HG03196 (cell line): ENCODE data around the gene PPP1R1B.
A peak's percentile ranks its signal among the peaks of the same experiment; 100 is the strongest.

ENCODE experiments used
- ATAC-seq: cut with Tn5 transposase; IDR thresholded peaks from one replicate; pipeline ENCODE4 v1.9.1; 2021; ENCODE audit not compliant: unreplicated experiment

PPP1R1B gene

DNA sequence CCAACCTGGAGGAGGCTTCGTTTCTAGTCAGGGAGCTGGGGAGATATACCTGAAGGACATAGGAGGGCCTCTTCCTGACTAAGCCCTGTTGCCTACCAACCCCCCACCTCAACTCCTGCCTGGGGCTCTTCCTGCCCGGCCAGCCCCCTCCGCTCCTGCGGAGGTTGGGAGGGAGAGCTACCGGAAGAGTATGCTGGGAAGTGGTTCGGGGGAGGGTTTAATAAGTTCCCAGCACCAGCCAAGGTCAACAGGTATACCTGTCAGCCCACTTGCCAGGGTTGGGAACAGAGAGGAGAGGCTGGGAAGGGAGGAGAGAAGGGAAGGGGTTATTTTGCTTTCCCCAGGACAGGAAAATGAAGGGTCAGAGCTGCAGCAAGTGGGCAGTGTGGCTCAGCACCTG is 4.7 kb downstream of the PPP1R1B start:
- ATAC-seq = no peak

- ATAC-seq = no peak
Observed at GRCh38 chr17:39632153-39632941, 5.6 kb downstream of the PPP1R1B start.

- ATAC-seq = no peak
Observed at GRCh38 chr17:39633570-39634183, 6.9 kb downstream of the PPP1R1B start.

DNA sequence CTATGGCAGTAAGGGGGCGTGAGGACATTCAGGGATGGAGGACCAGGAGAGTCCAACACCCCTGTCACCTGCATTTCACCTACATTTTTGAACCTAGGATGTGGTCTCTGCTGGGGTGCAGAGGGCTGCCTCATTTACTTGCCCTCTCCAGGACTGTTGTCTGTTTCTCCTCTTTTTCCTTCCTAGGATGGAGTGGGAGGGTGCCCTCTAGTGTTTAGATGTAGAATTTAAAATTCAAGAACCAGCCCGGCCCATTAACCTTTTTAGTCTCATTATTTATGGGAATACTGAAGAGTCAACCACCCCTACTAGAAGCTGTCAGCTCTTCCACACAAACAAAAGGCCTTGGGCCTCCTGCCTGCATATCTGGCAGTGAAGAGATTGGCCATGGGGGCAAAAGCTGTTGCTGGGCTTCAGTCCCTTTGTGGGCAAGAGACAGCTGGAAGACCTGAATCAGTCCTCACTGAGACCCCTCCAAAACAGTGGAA is 7.7 kb downstream of the PPP1R1B start:
- no peak for ATAC-seq

- ATAC-seq = no peak
Observed at GRCh38 chr17:39635614-39636176, 8.9 kb downstream of the PPP1R1B start.

DNA sequence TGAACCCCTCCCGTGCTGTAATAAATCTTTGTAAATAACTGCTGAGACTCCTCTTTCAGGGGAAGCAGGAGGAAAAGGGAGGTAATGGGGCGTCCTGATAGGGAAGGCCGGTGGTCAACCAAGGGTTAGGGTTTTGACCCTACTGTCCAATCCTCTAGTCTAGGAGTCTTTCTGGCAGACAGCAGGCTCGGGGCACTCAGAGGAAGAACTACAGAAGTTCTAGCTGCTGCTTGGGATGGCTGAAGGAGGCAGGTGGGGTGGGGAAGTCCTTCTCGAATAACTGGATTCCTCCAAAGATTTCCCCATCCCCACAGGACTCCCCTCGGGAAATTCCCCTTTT is 9.8 kb downstream of the PPP1R1B start:
- peak; percentile 3 for ATAC-seq

GRCh38 chr17:39636927-39637736 is 10.4 kb downstream of the PPP1R1B start, which contains the start of gene STARD3:
TSS of gene STARD3 (plus strand) at chr17:39637144. CDS start at chr17:39653532, 16,388 bp downstream.
- peak; percentile 65 for ATAC-seq

GRCh38 chr17:39638317-39638716 is 11.6 kb downstream of the PPP1R1B start:
- ATAC-seq = no peak

DNA sequence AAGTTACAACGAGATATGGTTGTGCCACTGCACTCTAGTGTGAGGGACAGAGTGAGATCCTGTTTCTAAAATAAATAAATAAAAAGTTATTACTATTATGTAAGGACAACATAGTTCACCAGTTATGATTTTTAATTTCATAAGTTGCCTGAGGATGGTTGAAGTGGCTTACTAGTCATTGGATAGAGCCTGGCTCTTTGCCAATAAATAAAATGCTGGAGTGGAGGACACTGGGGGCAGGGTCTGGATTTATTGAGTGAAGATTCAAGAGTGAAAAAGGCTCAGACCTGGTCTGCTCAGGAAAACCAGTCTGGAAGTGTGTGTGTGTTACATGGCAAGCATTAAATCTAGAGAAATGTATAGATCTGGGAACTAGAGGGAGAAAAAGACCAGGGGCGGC is 12.3 kb downstream of the PPP1R1B start:
- no peak for ATAC-seq

DNA sequence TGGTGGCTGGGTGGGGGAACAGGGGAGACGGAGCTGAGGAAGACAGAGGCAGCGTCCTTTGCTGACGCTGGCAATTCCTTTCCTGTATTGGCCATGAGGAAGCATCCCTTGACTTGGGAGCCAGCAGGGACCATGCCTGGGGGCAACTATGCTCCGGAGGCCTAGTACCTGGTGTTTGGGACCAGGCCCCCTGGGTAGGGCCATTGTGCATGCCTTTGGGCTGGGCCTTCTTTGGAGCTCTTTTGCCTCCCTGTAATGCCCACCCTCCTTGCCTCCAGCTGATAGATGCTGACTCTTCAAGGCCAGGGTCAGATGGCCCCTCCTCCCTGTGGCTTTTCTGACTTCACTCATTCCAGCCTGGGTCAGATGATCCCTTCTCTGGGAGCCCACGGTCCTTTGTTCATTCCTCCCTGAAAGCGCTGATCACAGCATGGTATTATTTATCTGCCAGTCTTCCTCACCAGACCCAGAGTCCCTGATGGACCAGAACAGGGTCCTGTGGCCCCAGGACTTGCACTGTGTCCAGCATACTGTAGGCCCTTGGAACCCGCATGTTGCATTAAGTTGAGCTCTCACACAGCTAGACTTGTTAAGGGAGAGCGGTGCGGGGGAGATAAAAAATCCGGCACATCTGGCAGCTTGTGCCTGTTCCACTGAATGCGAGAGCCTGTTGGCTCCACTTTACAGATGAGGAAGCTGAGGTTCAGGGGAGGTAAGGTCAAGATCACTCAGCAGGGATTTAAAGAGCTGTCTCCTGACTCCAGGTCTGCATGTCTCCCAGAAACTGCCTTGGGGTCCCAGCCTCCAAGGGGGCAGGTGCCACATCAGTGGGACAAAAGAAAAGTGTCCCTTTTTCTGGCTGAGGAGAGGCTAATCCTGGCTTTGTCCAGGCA is 13.1 kb downstream of the PPP1R1B start:
- no peak for ATAC-seq

DNA sequence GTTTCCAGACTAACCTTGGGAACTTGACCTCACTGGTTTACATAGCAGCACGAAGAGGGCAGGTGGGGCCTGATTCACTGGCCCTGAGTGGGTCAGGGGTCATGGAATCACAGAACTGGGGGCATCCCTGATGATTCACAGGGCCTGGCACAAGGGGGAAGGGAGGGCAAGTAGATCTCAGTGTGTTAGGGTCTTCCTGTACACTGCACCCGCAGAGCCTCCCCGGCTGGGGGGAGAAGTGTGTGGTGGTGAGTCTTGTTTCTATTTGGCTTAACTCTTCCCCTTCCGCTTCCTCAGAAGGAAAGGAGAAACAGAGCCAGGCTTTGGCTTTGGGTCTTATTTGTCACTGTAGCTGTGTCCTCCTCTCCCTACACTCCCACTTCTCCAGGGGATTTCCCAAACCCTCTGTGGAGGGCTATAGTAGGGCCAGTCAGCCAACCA is 13.9 kb downstream of the PPP1R1B start:
- ATAC-seq = no peak

- no peak for ATAC-seq
Observed at GRCh38 chr17:39641097-39641496, 14.3 kb downstream of the PPP1R1B start.

DNA sequence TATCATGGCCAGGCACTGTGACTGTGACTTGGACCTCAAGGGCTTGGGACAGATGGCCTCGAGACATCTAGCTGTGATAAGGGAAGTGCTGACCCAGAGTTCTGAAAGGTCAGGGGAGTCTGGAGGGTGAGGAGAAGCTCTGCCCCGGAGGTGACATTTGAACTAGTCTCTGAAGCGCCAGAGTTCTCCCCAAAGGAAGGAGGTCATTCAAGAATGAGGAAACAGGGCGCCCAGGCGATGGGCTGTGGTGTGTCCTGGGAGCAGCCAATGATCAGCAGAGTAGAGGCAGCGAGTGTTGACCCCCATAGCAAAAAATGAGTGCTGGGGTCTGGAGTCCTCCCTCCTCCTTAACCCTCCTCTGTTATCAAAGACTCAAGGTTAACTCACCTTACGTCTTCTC is 15.1 kb downstream of the PPP1R1B start:
- ATAC-seq = no peak

DNA sequence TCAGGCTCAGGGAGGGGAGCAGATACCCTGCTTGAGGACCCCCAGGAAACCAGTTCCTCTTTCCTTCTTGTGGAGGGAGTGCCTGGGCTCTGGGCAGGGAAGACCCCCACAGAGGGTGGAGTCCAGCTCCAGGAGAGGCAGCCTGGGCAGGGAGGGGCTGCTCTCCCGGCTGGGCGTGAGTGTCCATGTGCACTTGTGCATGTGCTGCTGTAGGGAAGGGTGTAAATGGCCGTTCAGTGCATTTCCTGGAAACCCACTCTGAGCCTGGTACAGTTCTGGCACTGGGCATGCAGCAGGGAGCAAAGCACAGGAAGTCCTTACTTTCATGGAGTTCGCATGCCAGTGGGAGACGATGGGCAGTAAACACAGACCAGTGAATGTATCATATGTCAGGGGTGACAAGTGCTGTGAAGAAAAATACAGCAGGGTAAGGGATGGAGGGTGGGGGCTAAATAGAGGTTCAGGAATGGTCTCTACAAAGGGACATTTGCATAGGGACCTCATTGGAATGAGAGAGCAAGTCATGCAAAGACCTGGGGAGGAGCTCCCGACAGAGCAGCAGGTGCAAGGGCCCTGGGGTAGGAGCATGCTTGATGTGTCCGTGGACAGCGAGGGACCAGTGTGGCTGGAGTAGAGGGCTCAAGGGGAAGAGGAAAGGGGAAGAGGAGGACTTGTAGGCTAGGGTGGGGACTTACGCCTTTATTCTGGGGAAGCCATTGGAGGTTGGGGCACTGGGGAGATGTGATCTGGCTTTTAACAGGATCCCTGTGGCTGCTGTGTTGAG is 15.7 kb downstream of the PPP1R1B start:
- ATAC-seq = no peak

DNA sequence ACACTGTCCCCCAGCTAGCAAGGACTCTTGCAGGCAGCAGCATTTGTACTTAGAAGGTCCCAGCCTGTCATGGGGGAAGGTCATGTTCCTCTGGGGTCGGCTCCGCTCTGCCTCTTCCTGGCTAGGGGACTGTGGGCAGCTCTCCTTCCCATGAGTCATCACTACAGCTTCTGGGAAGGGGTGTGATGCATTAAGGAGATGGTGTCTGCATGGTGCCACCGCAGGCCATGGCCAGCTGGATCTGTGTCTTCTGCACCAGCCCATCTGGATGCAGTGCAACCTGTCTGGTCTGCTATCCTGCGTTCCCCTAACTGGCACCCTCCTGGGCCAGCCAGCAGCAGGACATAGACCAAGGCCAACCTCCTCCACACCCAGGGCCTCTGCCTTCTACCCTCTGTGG is 16.5 kb downstream of the PPP1R1B start:
- ATAC-seq = no peak

DNA sequence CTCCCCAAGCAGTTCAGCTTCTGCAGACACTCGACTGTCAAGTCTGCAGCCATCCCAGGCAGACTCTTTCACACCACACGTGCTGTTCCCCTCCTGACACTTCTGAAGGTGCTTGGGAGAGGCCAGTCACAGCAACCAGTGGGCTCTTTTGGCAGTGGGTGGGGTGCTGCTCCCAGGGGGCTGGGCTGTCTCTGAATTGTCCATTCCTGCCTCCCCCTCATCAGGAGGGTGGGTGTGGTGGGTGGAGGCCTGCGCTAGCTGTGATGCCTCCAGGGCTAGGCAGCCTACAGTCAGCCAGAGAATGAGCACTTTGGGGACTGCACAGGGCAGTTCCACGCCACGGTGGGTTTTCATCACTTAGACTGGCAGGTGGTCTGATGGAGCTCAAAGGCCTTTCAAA is 20.5 kb downstream of the PPP1R1B start:
- no peak for ATAC-seq

DNA sequence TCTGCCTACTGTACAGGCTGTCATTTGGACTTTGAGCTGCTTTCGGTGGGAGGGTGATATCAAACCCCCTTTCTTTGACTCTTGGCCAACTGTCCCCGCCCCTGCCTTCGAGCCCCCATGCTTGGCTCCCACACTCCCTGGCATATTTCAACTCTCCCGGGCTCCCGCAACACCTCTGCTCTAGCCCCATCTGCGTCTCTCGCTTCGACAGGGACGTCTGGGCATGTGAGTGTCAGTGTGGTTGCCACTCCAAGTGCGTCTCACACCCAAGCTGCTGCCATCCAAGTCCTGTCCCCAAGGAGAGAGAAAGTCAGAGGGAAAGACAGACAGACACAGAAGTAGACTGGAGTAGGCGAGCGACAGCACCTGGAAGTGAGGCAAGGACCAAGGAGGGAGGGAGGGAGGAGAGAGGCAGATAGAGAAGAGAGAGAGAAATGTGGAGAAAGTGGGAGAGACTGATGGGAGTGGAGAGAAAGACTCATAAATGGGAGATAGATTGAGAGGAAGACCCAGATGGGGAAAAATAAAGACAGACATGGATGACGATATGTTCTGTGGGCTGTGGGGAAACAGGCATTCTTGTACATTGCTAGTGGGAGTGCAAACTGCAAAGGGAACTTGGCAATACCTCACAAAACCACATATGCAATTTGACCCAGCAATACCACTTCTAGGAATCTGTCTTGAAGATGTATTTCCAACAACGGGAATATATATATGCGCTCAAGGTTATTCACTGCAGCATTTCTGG is 22.0 kb downstream of the PPP1R1B start:
- no peak for ATAC-seq

DNA sequence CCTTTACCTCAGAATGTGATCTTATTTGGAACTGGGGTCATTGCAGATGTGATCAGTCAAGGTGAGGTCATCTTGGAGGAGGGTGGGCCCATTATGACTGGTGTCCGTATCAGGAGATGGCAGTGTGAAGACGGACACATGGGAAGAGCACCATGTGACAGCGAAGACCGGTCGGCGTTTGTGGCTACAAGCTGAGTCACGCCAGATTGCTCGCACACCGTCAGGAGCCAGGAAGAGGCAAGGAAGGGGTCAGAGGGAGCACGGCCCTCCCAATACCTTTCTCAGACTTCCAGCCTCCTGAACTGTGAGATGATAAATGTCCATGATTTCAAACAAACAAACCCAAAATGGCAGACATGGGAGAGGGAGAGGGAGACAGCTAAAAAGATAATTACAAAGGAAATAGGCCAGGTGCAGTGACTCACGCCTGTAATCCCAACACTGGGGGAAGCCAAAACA is 23.4 kb downstream of the PPP1R1B start:
- no peak for ATAC-seq
